GM12872 (cell line): ENCODE measurements around the gene GPR183.

Experiments used
- TF ChIP-seq, protein P1 (sequence below): IDR thresholded peaks from 3 replicates; pipeline ENCODE4 v1.5.1; 2011; ENCODE audit warnings: low read depth, mild to moderate bottlenecking, low read length, moderate library complexity; ENCODE audit not compliant: insufficient read depth

GPR183 gene, protein sequence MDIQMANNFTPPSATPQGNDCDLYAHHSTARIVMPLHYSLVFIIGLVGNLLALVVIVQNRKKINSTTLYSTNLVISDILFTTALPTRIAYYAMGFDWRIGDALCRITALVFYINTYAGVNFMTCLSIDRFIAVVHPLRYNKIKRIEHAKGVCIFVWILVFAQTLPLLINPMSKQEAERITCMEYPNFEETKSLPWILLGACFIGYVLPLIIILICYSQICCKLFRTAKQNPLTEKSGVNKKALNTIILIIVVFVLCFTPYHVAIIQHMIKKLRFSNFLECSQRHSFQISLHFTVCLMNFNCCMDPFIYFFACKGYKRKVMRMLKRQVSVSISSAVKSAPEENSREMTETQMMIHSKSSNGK

DNA sequence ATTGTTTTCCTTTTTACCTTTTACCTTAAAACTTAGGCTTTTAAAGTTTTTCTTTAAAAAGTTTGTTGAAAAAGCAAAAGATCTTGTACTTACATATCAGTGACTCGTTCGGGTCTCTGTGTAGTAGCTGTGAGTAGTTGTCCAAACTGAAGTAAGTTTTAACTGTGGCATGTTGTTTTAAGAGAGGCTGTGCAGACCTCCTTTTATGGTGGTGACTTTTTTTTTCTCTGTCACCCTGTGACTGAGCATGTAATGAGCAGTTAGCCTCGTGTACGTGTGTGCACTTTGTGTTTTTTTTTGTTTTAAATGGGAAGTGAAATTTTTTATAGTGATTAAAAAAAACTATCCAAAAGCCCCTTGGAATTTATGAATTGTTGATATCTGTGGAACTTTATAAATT, at the start of gene GPR183:
Gene GPR183 (minus strand): TSS at position 153 of the 400 bp plus-strand sequence. CDS start 11,254 bp downstream, outside the sequence.
- TF ChIP-seq, protein P1, sequence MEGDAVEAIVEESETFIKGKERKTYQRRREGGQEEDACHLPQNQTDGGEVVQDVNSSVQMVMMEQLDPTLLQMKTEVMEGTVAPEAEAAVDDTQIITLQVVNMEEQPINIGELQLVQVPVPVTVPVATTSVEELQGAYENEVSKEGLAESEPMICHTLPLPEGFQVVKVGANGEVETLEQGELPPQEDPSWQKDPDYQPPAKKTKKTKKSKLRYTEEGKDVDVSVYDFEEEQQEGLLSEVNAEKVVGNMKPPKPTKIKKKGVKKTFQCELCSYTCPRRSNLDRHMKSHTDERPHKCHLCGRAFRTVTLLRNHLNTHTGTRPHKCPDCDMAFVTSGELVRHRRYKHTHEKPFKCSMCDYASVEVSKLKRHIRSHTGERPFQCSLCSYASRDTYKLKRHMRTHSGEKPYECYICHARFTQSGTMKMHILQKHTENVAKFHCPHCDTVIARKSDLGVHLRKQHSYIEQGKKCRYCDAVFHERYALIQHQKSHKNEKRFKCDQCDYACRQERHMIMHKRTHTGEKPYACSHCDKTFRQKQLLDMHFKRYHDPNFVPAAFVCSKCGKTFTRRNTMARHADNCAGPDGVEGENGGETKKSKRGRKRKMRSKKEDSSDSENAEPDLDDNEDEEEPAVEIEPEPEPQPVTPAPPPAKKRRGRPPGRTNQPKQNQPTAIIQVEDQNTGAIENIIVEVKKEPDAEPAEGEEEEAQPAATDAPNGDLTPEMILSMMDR = no peak

DNA sequence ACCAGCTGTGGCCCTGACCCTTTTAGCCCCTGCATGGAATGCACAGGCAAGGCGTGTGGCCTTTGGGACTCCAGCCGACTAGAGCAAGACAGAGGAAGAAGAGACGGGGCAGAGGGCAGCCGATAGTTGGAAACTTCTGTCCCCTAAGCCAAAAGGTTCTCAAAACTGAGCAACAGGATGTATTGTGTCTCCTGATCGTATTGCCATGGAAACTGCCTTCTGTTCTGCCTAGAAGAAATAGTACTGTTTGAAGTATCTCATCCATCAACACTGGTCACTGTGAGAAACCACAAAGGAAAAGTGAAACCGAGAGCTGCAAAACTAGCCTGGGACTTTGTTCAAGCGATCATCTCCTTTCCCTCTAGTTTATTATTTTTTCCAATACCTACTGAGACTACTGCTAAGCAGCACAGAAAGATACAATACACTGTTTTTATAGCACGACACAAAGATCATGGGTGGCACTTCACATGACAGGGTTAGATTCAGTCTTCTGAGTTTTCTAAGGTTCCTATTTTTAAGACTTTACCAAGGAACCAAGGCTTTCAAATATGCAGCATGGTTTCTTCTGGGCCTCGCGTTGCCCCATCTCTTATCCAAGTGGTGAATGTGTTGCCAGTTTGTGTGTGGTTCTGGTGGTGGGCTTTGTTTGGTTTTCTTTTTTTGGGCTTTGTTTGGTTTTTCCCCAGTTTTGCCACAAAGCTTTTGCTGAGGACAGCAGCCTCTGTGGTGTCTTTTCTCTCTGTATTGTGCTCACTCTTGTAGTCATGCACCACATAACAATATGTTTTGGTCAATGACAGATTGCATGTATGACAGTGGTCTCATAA, 49.3 kb upstream of the GPR183 start:
- TF ChIP-seq, protein P1 = no peak

DNA sequence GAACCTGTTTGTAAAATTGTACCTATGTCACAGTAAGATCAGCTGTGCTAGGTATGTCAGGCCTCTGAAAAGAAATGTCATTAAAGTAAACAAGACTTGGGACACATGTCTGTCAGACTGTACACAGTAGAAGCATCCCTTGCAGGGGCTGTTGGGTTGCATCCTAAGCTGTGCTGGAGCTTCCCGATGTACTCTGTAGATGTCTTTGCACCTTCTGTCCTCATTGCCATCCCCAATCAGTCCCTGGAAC, 48.7 kb upstream of the GPR183 start:
- TF ChIP-seq, protein P1 = no peak

DNA sequence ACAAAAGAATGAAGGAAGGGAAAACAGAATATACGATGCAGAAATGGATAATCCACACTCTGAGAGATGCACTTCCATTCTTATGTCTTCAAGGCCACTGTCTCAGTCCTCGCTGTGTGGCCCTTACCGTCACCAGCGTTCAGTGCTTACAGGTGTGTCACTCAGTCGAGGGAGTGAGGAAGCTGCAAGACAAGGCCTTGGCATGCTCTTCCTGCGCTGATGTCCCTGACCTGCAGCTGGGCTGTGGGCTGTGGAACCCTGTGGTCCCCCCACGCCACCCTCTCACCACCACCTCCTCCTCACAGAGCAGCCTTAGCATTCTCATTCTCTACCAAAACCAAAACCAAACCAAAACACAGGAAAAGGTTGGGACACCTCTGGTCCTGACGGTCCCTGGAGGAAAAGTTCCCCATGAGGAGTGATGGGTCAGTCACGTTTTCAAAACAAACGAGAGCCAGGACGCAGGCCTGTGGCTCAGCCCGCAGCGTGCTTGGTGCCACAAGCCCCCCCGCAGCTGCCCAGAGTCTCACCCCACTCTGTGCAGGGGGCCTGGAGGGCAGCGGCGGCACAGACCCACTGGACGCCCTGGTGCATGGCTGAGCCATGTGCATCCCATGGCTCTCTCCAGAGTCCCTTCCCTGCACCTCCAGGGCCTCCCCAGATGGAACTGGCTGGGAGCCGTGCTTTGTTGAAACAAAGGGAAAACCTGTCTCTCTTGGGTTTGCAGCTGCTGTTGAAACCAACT, 48.2 kb upstream of the GPR183 start:
- TF ChIP-seq, protein P1 = no peak

DNA sequence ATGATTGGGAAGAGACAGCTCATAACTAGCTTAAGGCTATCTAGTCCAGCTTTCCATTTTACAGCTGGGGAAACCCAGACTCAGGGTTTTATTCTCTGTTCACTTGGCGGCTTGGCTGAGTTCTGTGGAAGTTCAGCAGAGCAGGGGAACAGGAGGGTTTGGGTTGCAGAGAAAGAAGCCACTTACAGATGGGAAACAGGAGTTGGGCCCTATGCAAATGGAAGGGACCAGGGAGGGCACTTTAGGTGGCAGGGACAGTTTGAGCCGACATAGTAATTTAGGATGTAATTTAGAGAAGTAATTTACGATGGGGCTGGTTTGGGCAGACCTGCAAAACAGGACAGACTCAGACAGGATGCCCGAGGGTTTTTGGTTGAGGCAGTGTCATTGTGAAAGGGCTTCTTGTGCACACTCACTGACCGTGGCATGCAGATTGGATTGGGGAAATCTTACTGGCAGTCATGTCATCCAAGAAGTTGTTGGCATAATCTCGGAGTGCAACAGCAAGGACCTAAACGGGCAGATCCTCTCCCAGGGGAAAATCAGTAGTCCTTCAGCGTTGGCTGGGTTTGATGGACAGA, 47.3 kb upstream of the GPR183 start:
- TF ChIP-seq, protein P1 = no peak

DNA sequence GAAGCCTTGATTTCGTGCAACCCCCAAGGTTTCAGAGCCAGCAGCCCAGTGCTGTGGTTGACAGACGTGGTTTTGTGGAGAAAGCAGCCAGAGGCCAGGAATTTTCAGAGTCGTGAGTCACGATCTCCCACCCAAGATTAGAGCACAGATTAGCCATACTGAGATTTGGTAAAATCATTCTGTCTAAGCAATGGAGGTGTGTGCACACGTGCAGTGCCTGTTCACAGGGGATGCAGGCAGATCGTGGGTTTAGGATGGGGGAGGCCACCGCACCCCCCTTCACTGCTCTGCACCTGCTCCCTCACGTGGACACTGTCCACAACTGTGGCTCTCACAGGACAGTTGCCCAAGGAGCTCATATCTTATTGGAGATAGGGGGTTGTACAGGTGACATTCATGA, 46.6 kb upstream of the GPR183 start:
- TF ChIP-seq, protein P1 = no peak

DNA sequence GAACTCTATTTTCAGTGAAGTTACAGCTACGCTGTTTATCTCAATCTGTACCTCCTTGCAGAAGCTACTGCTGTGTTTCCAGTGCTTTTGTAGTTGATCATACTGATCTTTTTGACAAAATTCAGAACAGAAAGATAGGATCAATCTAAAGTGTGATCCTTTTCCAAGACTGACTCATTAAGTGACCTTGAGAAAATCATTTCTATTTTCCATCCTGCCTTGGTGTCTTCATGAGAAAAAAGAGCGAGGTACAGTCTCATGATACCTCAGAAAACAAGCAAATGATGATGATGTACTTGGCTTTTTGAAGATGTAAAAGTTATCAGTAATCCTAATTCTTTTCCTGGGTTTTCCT, 46.0 kb upstream of the GPR183 start:
- TF ChIP-seq, protein P1 = no peak
